K562 (cell line): ENCODE data around the gene NFATC3. TPM values are rescaled to one million over a fixed set of nuclear protein-coding genes. Genes with fewer than 3 reads are reported as not detected.

Source experiments
- ATAC-seq: fragments of 200-7000 bp; cut with Tn5 transposase; 3 replicates; pipeline ENCODE4 v1.9.1; 2020; ENCODE audit warnings: moderate library complexity
- BruUV-seq: library from RNA; stranded (reverse); fragments of 400-500 nt; replicated peaks from 2 replicates; lab custom pipeline; 2021; lab: Mats Ljungman, UMichigan
- CTCF ChIA-PET: fragments of 300-600 bp; formaldehyde crosslinking; extraction: SDS; loops from one replicate; lab custom pipeline; 2021; ENCODE audit warnings: low intra/inter-chr PET ratio; lab: Yijun Ruan, JAX
- POLR2A ChIA-PET: fragments of 300-600, 350-650 bp; sonication (Branson Sonifier 250); formaldehyde crosslinking; extraction: SDS; loops from one replicate; lab custom pipeline; 2021; ENCODE audit warnings: antibody characterized with exemption, inconsistent platforms; lab: Yijun Ruan, JAX
- DNase-seq, 4 experiments: peaks; one replicate each; pipeline versions ENCODE4 v3.0.0 to v3.0.0-alpha.2; 2011 to 2018; ENCODE audit warnings: low spot score in 3 of 4, mixed read lengths in 3 of 4; ENCODE audit errors: extremely low read depth in 1 of 4
- FAIRE-seq: peaks from 2 replicates; lab custom pipeline; 2011; peaks lifted over from hg19 to GRCh38; lab: Jason Lieb, UNC
- H2AFZ ChIP-seq: 2 replicates; pipeline ENCODE4 v1.6.0; 2011; ENCODE audit warnings: low read depth, low read length, control low read depth, inconsistent platforms
- H3K27ac ChIP-seq: fragments of 200-600 bp; 3 replicates; pipeline ENCODE4 v1.8.0; 2011; ENCODE audit warnings: low read depth, mild to moderate bottlenecking, control low read depth, inconsistent platforms, low read length, moderate library complexity, mixed read lengths; ENCODE audit errors: extremely low read depth
- H3K27me3 ChIP-seq, 2 experiments: fragments of 300-600 bp in 1 of 2; 2 replicates in 1 of 2; 3 replicates in 1 of 2; pipeline versions ENCODE4 v1.6.0 to v1.8.0; 2011; ENCODE audit warnings: inconsistent platforms in 2 of 2, low read length in 2 of 2, mild to moderate bottlenecking in 1 of 2, mixed read lengths in 1 of 2, moderate library complexity in 1 of 2; ENCODE audit not compliant: control insufficient read depth in 2 of 2, insufficient read depth in 2 of 2
- H3K36me3 ChIP-seq: fragments of 300-600 bp; 3 replicates; pipeline ENCODE4 v1.8.0; 2011; ENCODE audit warnings: mild to moderate bottlenecking, low read length, inconsistent platforms; ENCODE audit not compliant: control insufficient read depth, insufficient read depth
- H3K4me1 ChIP-seq, 2 experiments: fragments of 200-600 bp in 1 of 2; replicated peaks in 1 of 2; 2 replicates in 1 of 2; 3 replicates in 1 of 2; pipeline versions ENCODE4 v1.5.1 to v1.8.0; 2011; ENCODE audit warnings: inconsistent platforms in 2 of 2, low read length in 2 of 2, mild to moderate bottlenecking in 1 of 2, mixed read lengths in 1 of 2, moderate library complexity in 1 of 2; ENCODE audit not compliant: control insufficient read depth in 2 of 2, insufficient read depth in 2 of 2
- H3K4me2 ChIP-seq: 2 replicates; pipeline ENCODE4 v1.6.1; 2011; ENCODE audit warnings: low read length, control low read depth, inconsistent platforms, mixed read lengths; ENCODE audit not compliant: insufficient read depth
- H3K4me3 ChIP-seq: fragments of 200-600 bp; sonication (generic), shearing (Covaris generic); 2 replicates; pipeline ENCODE4 v1.5.1; 2016; ENCODE audit warnings: control low read depth, inconsistent platforms
- H3K79me2 ChIP-seq: fragments of 200-600 bp; 3 replicates; pipeline ENCODE4 v1.8.0; 2011; ENCODE audit warnings: low read length, inconsistent platforms; ENCODE audit not compliant: control insufficient read depth, insufficient read depth
- H3K9ac ChIP-seq, 2 experiments: 2 replicates each; pipeline versions ENCODE4 v1.6.0 to v1.6.1; 2011; ENCODE audit warnings: low read depth in 2 of 2, low read length in 2 of 2, control low read depth in 1 of 2, inconsistent platforms in 1 of 2, mild to moderate bottlenecking in 1 of 2, mixed read lengths in 1 of 2; ENCODE audit not compliant: insufficient read depth in 1 of 2
- H3K9me1 ChIP-seq: one replicate; pipeline ENCODE4 v1.6.0; 2011; ENCODE audit warnings: inconsistent platforms, mild to moderate bottlenecking, low read length, moderate library complexity; ENCODE audit not compliant: control insufficient read depth, insufficient read depth
- H3K9me3 ChIP-seq: replicated peaks from 2 replicates; pipeline ENCODE4 v1.5.1; 2011; ENCODE audit warnings: low read depth, low read length, inconsistent platforms; ENCODE audit not compliant: control insufficient read depth, insufficient read depth
- H4K20me1 ChIP-seq: replicated peaks from 2 replicates; pipeline ENCODE4 v1.6.1; 2011; ENCODE audit warnings: low read length, inconsistent platforms, mixed read lengths; ENCODE audit not compliant: control insufficient read depth, insufficient read depth
- ARID1B ChIP-seq: fragments of 450-650 bp; IDR thresholded peaks from 2 replicates; pipeline ENCODE4 v1.6.1; 2016; ENCODE audit warnings: antibody characterized with exemption, mild to moderate bottlenecking, inconsistent platforms
- ERF ChIP-seq: fragments of 450-650 bp; formaldehyde crosslinking; IDR thresholded peaks from 2 replicates; pipeline ENCODE4 v1.4.0; 2020; ENCODE audit warnings: mild to moderate bottlenecking, mixed read lengths
- FOSL1 ChIP-seq: fragments of 200-800 bp; sonication (Bioruptor generic); conservative IDR thresholded peaks from 2 replicates; pipeline ENCODE4 v1.6.1; 2016; ENCODE audit warnings: missing genetic modification characterization, missing compliant biosample characterization
- FOXJ2 ChIP-seq: fragments of 200-800 bp; sonication (Bioruptor generic); IDR thresholded peaks from 2 replicates; pipeline ENCODE4 v1.6.1; 2016; ENCODE audit warnings: missing genetic modification characterization, missing compliant biosample characterization
- GATA2 ChIP-seq: sonication (generic); formaldehyde crosslinking; IDR thresholded peaks from 2 replicates; pipeline ENCODE4 v1.4.0; 2020; ENCODE audit warnings: mild to moderate bottlenecking, missing genetic modification reagents
- HDGF ChIP-seq: fragments of 450-650 bp; IDR thresholded peaks from 2 replicates; pipeline ENCODE4 v1.6.1; 2016
- NCOA1 ChIP-seq: fragments of 450-650 bp; IDR thresholded peaks from 2 replicates; pipeline ENCODE4 v1.6.1; 2016; ENCODE audit warnings: low read depth
- NCOR1 ChIP-seq: fragments of 450-650 bp; IDR thresholded peaks from 2 replicates; pipeline ENCODE4 v1.6.1; 2016; ENCODE audit warnings: mild to moderate bottlenecking, moderate library complexity
- RBM14 ChIP-seq: fragments of 200-400 bp; formaldehyde crosslinking; IDR thresholded peaks from 2 replicates; pipeline ENCODE4 v1.6.1; 2018; ENCODE audit warnings: low read depth, mild to moderate bottlenecking, low read length, moderate library complexity, borderline replicate concordance; ENCODE audit not compliant: insufficient read depth
- SIRT6 ChIP-seq: IDR thresholded peaks from one replicate; pipeline ENCODE4 v1.6.1; 2012; ENCODE audit warnings: low read depth, mild to moderate bottlenecking, control low read depth, inconsistent platforms, low read length, moderate library complexity
- SREBF2 ChIP-seq: sonication (generic); formaldehyde crosslinking; IDR thresholded peaks from 2 replicates; pipeline ENCODE4 v1.4.0; 2020; ENCODE audit warnings: mild to moderate bottlenecking, missing genetic modification reagents
- SRSF1 ChIP-seq: fragments of 200-400 bp; formaldehyde crosslinking; IDR thresholded peaks from 2 replicates; pipeline ENCODE4 v1.6.1; 2017; ENCODE audit warnings: mild to moderate bottlenecking, low read depth, low read length, moderate library complexity
- TCFL5 ChIP-seq: fragments of 250-450 bp; sonication (Bioruptor Pico); conservative IDR thresholded peaks from 2 replicates; pipeline ENCODE4 v1.6.1; 2021; ENCODE audit warnings: mild to moderate bottlenecking, moderate library complexity, matching md5 sums
- XRCC3 ChIP-seq: fragments of 450-650 bp; IDR thresholded peaks from 2 replicates; pipeline ENCODE4 v1.6.1; 2017; ENCODE audit warnings: mild to moderate bottlenecking, moderate library complexity
- ZFP30 ChIP-seq: fragments of 250-450 bp; sonication (Bioruptor Pico); IDR thresholded peaks from 2 replicates; pipeline ENCODE4 v1.8.0; 2022; ENCODE audit warnings: moderate library complexity, mild to moderate bottlenecking, inconsistent platforms, borderline replicate concordance
- ZNF445 ChIP-seq: fragments of 250-450 bp; sonication (Bioruptor Pico); IDR thresholded peaks from 2 replicates; pipeline ENCODE4 v1.4.0; 2020; ENCODE audit warnings: low read depth, mild to moderate bottlenecking, moderate library complexity
- ZNF507 ChIP-seq: conservative IDR thresholded peaks from 2 replicates; pipeline ENCODE4 v1.6.1; 2017; ENCODE audit warnings: missing genetic modification characterization, missing compliant biosample characterization
- ZNF511 ChIP-seq: sonication (generic); formaldehyde crosslinking; IDR thresholded peaks from 2 replicates; pipeline ENCODE4 v1.8.0; 2022; ENCODE audit warnings: mild to moderate bottlenecking, missing genetic modification reagents
- ZNF644 ChIP-seq: fragments of 200-800 bp; sonication (Bioruptor generic); IDR thresholded peaks from 2 replicates; pipeline ENCODE4 v1.6.1; 2016; ENCODE audit warnings: low read depth, missing genetic modification characterization, missing compliant biosample characterization
- WGBS: fragments of 100-300 bp; shearing (Covaris generic); methylation state at CpG from one replicate; pipeline ENCODE4 v1.1.6; 2016; ENCODE audit warnings: low coverage, mixed read lengths; ENCODE audit not compliant: insufficient coverage; ENCODE audit errors: missing lambda C conversion rate; 5-methylcytosine and 5-hydroxymethylcytosine counted together
- in situ Hi-C: fragments of 300-500 bp; cut with MboI; formaldehyde crosslinking; loops from 4 replicates; pipeline ENCODE4 v1.15.0; 2018; ENCODE audit warnings: inconsistent platforms, mixed read lengths
- intact Hi-C: fragments of 100-400 bp; cut with micrococcal nuclease; formaldehyde crosslinking; loops from 2 replicates; pipeline ENCODE4 v1.14.2; 2022
- polyA plus RNA-seq, 8 experiments: library from polyadenylated mRNA; depleted of rRNA in 4 of 8; stranded (reverse) in 5 of 8; unstranded in 3 of 8; fragments of >200 nt; fragmentation: Nextera tagmentation in 2 of 8; fragmentation: Illumina TruSeq in 1 of 8; extraction: Ambion mirVana in 2 of 8; extraction: Trizol in 1 of 8; gene quantifications; 2 replicates each; pipeline versions ENCODE4 v1.2.1 to v1.2.3, GENCODE V29; 2011 to 2014; ENCODE audit warnings: inconsistent platforms in 1 of 8, missing spikeins in 1 of 8
- total RNA-seq, 7 experiments: library from RNA; depleted of rRNA in 6 of 7; stranded (reverse); fragments of >200 nt in 6 of 7; fragmentation: Illumina TruSeq in 2 of 7; extraction: Trizol in 2 of 7; gene quantifications; 2 replicates each; pipeline versions ENCODE4 v1.2.1 to v1.2.3, GENCODE V29; 2011 to 2021; ENCODE audit warnings: low replicate concordance in 1 of 7
- TF ChIP-seq, protein P1 (sequence below): IDR thresholded peaks from 2 replicates; pipeline ENCODE4 v1.6.1; 2016; ENCODE audit warnings: missing genetic modification characterization, missing compliant biosample characterization

NFATC3 gene
- total and polyA plus RNA-seq, 9 of the 15 experiments (the other 6 are each of a cell fraction or from before 2014, with no cell fraction given), result 15.7 to 98.4 (median 59.4) TPM

GRCh38 chr16:68084504-68085258 lies 489 bp upstream of the NFATC3 start:
- H3K9ac ChIP-seq, result peak overlapping the region; percentile 97 to 98
- H3K27ac ChIP-seq, result peak overlapping the region; percentile 97
- H3K4me2 ChIP-seq, result peak overlapping the region; percentile 98
- 1% methylated on average over 35 of the region's 45 CpGs for WGBS
- peak; percentile 87 to 97 (median 91) for DNase-seq
- peak; percentile 91 for FAIRE-seq
- H3K27me3 ChIP-seq, result no peaks in the 10 kb centered on the region
- H3K79me2 ChIP-seq, result peaks cover 48% of the 10 kb centered on the region
- in situ Hi-C loops (no loop called here), intact Hi-C loops (no loop called here)
- peak; percentile 75 for ATAC-seq
- H4K20me1 ChIP-seq, result no peaks in the 10 kb centered on the region
- CTCF ChIA-PET, result no interaction called here
- no peaks in the 10 kb centered on the region for H3K9me1 ChIP-seq
- BruUV-seq, result no TSS peak
- no peaks in the 10 kb centered on the region for H3K9me3 ChIP-seq
- POLR2A ChIA-PET, result interaction anchor here (0.6 to 4.0 kb wide), 19 partner anchors 9 to 710 kb away, joined by 3 to 33 read pairs (median 3); partner anchors contain the start of genes DDX28 and DUS2
- H3K4me1 ChIP-seq, result peaks cover 44% of the 10 kb centered on the region in 2 experiments
- H3K4me3 ChIP-seq, result peak overlapping the region; percentile 72
- H2AFZ ChIP-seq, result peak overlapping the region; percentile 96
- no peaks in the 10 kb centered on the region; the same call in 2 of the 3 replicates for H3K36me3 ChIP-seq
- 0 out of 2 replicates have a peak, but pooled peaks have one; percentile 25 for TF ChIP-seq ARID1B
- TF ChIP-seq ERF (CRISPR knock-in tag), result 0 out of 2 replicates have a peak, but pooled peaks have one; percentile 78
- TF ChIP-seq HDGF, result no peak
- TF ChIP-seq NCOA1, result 0 out of 2 replicates have a peak, but pooled peaks have one; percentile 7
- no peak for TF ChIP-seq FOXJ2 (tag)
- TF ChIP-seq ZFP30 (CRISPR knock-in tag), result no peak
- TF ChIP-seq TCFL5 (CRISPR knock-in tag), result no peak
- TF ChIP-seq GATA2 (CRISPR knock-in tag), result no peak
- no peak for TF ChIP-seq NCOR1
- TF ChIP-seq, protein P1, sequence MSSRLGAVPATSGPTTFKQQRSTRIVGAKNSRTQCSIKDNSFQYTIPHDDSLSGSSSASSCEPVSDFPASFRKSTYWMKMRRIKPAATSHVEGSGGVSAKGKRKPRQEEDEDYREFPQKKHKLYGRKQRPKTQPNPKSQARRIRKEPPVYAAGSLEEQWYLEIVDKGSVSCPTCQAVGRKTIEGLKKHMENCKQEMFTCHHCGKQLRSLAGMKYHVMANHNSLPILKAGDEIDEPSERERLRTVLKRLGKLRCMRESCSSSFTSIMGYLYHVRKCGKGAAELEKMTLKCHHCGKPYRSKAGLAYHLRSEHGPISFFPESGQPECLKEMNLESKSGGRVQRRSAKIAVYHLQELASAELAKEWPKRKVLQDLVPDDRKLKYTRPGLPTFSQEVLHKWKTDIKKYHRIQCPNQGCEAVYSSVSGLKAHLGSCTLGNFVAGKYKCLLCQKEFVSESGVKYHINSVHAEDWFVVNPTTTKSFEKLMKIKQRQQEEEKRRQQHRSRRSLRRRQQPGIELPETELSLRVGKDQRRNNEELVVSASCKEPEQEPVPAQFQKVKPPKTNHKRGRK, result no peak
- no peak for TF ChIP-seq SREBF2 (CRISPR knock-in tag)
- no peak for TF ChIP-seq ZNF644 (tag)
- no peak for TF ChIP-seq SRSF1
- TF ChIP-seq FOSL1, result 0 out of 2 replicates have a peak, but pooled peaks have one; percentile 28
- peak; percentile 73; the same call in 1 of the 2 replicates for TF ChIP-seq ZNF511 (CRISPR knock-in tag)
- TF ChIP-seq ZNF507 (tag), result no peak
- no peak for TF ChIP-seq SIRT6
- no peak for TF ChIP-seq XRCC3
- no peak for TF ChIP-seq RBM14
- no peak for TF ChIP-seq ZNF445 (CRISPR knock-in tag)
